Measurements from ENCODE around the gene SP7. TPM values are rescaled to one million over a fixed set of nuclear protein-coding genes. Genes with fewer than 3 reads are reported as not detected.

Gene SP7
- total RNA-seq, 1 experiment from 2014 or later: not detected

DNA sequence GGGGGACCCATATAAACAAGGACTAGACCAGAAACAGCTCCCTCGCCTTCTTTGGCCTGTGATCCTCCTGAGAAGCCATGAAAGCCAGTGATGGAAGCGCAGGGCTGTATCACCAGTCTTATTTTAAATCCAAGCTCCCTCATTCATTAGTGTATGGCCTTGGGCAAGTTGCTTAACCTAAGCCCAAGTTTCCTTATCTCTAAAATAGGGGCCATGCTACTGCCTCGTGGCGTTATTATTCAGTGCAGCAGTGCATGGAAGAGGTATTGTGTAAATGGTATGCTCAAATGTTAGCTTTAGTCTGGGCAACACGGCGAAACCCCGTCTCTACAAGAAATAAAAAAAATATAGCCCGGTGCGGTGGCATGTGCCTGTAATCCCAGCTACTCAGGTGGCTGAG is 58.2 kb downstream of the SP7 start:
- CTCF ChIA-PET: no interaction called here
- BruUV-seq (replicated peaks): no TSS peak

More for the DNA sequence above, 58.2 kb downstream of the SP7 start:
- H3K4me1 ChIP-seq (replicated peaks; ENCODE audit: insufficient read depth): no peaks in the 10 kb centered on the region
- H3K4me3 ChIP-seq: no peak overlapping the region
- no peak for DNase-seq
- H3K79me2 ChIP-seq (ENCODE audit: low read depth): no peaks in the 10 kb centered on the region
- H3K4me2 ChIP-seq: no peak overlapping the region
- peaks cover 4% of the 10 kb centered on the region; the same call in 1 of the 2 replicates for H3F3A ChIP-seq (ENCODE audit: insufficient read depth, low read depth)
- POLR2A ChIA-PET (ENCODE audit: unreplicated experiment): interaction anchor here (0.5 to 0.7 kb wide), 2 partner anchors 17 to 216 kb away, joined by 3 read pairs; partner anchors contain the start of gene PFDN5
- TF ChIP-seq EZH2 (IDR thresholded peaks at IDR 0.05; ENCODE audit: low read depth): no peak
- TF ChIP-seq, protein P1, sequence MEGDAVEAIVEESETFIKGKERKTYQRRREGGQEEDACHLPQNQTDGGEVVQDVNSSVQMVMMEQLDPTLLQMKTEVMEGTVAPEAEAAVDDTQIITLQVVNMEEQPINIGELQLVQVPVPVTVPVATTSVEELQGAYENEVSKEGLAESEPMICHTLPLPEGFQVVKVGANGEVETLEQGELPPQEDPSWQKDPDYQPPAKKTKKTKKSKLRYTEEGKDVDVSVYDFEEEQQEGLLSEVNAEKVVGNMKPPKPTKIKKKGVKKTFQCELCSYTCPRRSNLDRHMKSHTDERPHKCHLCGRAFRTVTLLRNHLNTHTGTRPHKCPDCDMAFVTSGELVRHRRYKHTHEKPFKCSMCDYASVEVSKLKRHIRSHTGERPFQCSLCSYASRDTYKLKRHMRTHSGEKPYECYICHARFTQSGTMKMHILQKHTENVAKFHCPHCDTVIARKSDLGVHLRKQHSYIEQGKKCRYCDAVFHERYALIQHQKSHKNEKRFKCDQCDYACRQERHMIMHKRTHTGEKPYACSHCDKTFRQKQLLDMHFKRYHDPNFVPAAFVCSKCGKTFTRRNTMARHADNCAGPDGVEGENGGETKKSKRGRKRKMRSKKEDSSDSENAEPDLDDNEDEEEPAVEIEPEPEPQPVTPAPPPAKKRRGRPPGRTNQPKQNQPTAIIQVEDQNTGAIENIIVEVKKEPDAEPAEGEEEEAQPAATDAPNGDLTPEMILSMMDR (conservative IDR thresholded peaks at IDR 0.05): no peak
- H3K27ac ChIP-seq: no peak overlapping the region
- H3K9me3 ChIP-seq (ENCODE audit: insufficient read depth, low read depth): no peaks in the 10 kb centered on the region
- no peaks in the 10 kb centered on the region for H3K27me3 ChIP-seq (ENCODE audit: insufficient read depth, low read depth)
- H3K9me2 ChIP-seq (ENCODE audit: insufficient read depth): no peaks in the 10 kb centered on the region
- H4K20me1 ChIP-seq (ENCODE audit: insufficient read depth): no peaks in the 10 kb centered on the region
- intact Hi-C loops (cut with micrococcal nuclease; ENCODE audit: unreplicated experiment): no loop called here
- no peak overlapping the region for H2AFZ ChIP-seq
- no peaks in the 10 kb centered on the region for H3K36me3 ChIP-seq (ENCODE audit: low read depth)

Other genes with a start within 250 kb of the SP7 start
- gene IGFBP6, start 238.7 kb downstream of the SP7 start, total RNA-seq (2021): 290 and 333 TPM in 2 replicates
- gene SOAT2, start 232.9 kb downstream of the SP7 start, total RNA-seq (2021): 0.70 and 0.79 TPM in 2 replicates
- gene ZNF740, start 155.6 kb downstream of the SP7 start, total RNA-seq (2021): 48.3 and 65.8 TPM in 2 replicates
- 33.1 and 49.0 TPM in 2 replicates for gene CSAD, start 155.4 kb downstream of the SP7 start, total RNA-seq (2021)
- 2.4 and 3.3 TPM in 2 replicates for gene ITGB7, start 129.1 kb downstream of the SP7 start, total RNA-seq (2021)
- 118 and 124 TPM in 2 replicates for gene RARG, start 104.1 kb downstream of the SP7 start, total RNA-seq (2021)
- 37.4 and 42.0 TPM in 2 replicates for gene ESPL1, start 68.1 kb downstream of the SP7 start, total RNA-seq (2021)
- 291 and 303 TPM in 2 replicates for gene PFDN5, start 40.8 kb downstream of the SP7 start, total RNA-seq (2021)
- 67.2 and 82.5 TPM in 2 replicates for gene MYG1, start 36.7 kb downstream of the SP7 start, total RNA-seq (2021)
- 53.4 and 67.3 TPM in 2 replicates for gene AAAS, start 14.7 kb downstream of the SP7 start, total RNA-seq (2021)
- 72.9 and 118 TPM in 2 replicates for gene SP1, start 43.8 kb upstream of the SP7 start, total RNA-seq (2021)
- gene AMHR2, start 87.5 kb upstream of the SP7 start, total RNA-seq (2021): not detected in 2 replicates
- gene PRR13, start 105.4 kb upstream of the SP7 start, total RNA-seq (2021): 138 and 203 TPM in 2 replicates
- gene PCBP2, start 115.7 kb upstream of the SP7 start, total RNA-seq (2021): 668 and 833 TPM in 2 replicates
- 14.7 and 18.3 TPM in 2 replicates for gene MAP3K12, start 163.1 kb upstream of the SP7 start, total RNA-seq (2021)
- 47.8 and 53.3 TPM in 2 replicates for gene TARBP2, start 164.9 kb upstream of the SP7 start, total RNA-seq (2021)
- not detected in 2 replicates for gene NPFF, start 171.1 kb upstream of the SP7 start, total RNA-seq (2021)

All from PC-9 (cell line).